H9 (cell line): ENCODE data around the gene TMEM132C. TPM values are rescaled to one million over a fixed set of nuclear protein-coding genes. Genes with fewer than 3 reads are reported as not detected.

Experiments
- DNase-seq: peaks from one replicate; pipeline ENCODE4 v3.0.0-alpha.2; 2017
- H2AFZ ChIP-seq: one replicate; pipeline ENCODE4 v1.6.1; 2013; ENCODE audit warnings: mild to moderate bottlenecking, low read length, control low read depth, moderate library complexity
- H2AK5ac ChIP-seq: 2 replicates; pipeline ENCODE4 v1.6.1; 2013; ENCODE audit warnings: low read length, control low read depth, mixed read lengths; ENCODE audit not compliant: insufficient read length
- H2BK120ac ChIP-seq: one replicate; pipeline ENCODE4 v1.6.1; 2013; ENCODE audit warnings: low read depth, mild to moderate bottlenecking, low read length, control low read depth, inconsistent platforms; ENCODE audit not compliant: poor library complexity, severe bottlenecking
- H2BK12ac ChIP-seq: 2 replicates; pipeline ENCODE4 v1.6.1; 2013; ENCODE audit warnings: low read length, control low read depth, mixed read lengths, low read depth; ENCODE audit not compliant: insufficient read length
- H2BK15ac ChIP-seq: 2 replicates; pipeline ENCODE4 v1.6.1; 2013; ENCODE audit warnings: low read depth, low read length, control low read depth
- H2BK20ac ChIP-seq: one replicate; pipeline ENCODE4 v1.6.1; 2013; ENCODE audit warnings: low read depth, mild to moderate bottlenecking, low read length, control low read depth, inconsistent platforms; ENCODE audit not compliant: poor library complexity, severe bottlenecking
- H2BK5ac ChIP-seq: 2 replicates; pipeline ENCODE4 v1.6.1; 2013; ENCODE audit warnings: low read length, control low read depth, mixed read lengths; ENCODE audit not compliant: insufficient read length
- H3K14ac ChIP-seq: 2 replicates; pipeline ENCODE4 v1.6.1; 2013; ENCODE audit warnings: low read length, control low read depth; ENCODE audit not compliant: insufficient read depth
- H3K18ac ChIP-seq: 2 replicates; pipeline ENCODE4 v1.6.1; 2013; ENCODE audit warnings: low read depth, mild to moderate bottlenecking, mixed read lengths, low read length, control low read depth; ENCODE audit not compliant: insufficient read length
- H3K23ac ChIP-seq: 2 replicates; pipeline ENCODE4 v1.6.1; 2013; ENCODE audit warnings: low read length, control low read depth, mixed read lengths, low read depth; ENCODE audit not compliant: insufficient read length
- H3K23me2 ChIP-seq: 2 replicates; pipeline ENCODE4 v1.6.1; 2013; ENCODE audit warnings: low read depth, mild to moderate bottlenecking, mixed read lengths, low read length, control low read depth; ENCODE audit not compliant: insufficient read length, poor library complexity, severe bottlenecking
- H3K27ac ChIP-seq: 2 replicates; pipeline ENCODE4 v1.5.1; 2013; ENCODE audit warnings: low read length, control low read depth, mixed read lengths, low read depth; ENCODE audit not compliant: insufficient read length
- H3K27me3 ChIP-seq: 2 replicates; pipeline ENCODE4 v1.6.1; 2013; ENCODE audit warnings: low read length, control low read depth, inconsistent platforms; ENCODE audit not compliant: insufficient read depth
- H3K4ac ChIP-seq: 2 replicates; pipeline ENCODE4 v1.6.1; 2013; ENCODE audit warnings: low read depth, mild to moderate bottlenecking, control low read depth, inconsistent platforms, low read length, moderate library complexity
- H3K4me1 ChIP-seq: 2 replicates; pipeline ENCODE4 v1.6.1; 2013; ENCODE audit warnings: low read length, control low read depth, inconsistent platforms; ENCODE audit not compliant: insufficient read depth
- H3K4me2 ChIP-seq: 2 replicates; pipeline ENCODE4 v1.6.1; 2013; ENCODE audit warnings: low read length, control low read depth, mixed read lengths; ENCODE audit not compliant: insufficient read length, insufficient read depth
- H3K56ac ChIP-seq: 2 replicates; pipeline ENCODE4 v1.6.1; 2013; ENCODE audit warnings: low read depth, mild to moderate bottlenecking, mixed read lengths, low read length, control low read depth; ENCODE audit not compliant: insufficient read length
- H3K79me1 ChIP-seq: 2 replicates; pipeline ENCODE4 v1.6.1; 2013; ENCODE audit warnings: low read depth, mild to moderate bottlenecking, moderate library complexity, low read length, control low read depth, inconsistent platforms; ENCODE audit not compliant: insufficient read depth, poor library complexity, severe bottlenecking
- H3K79me2 ChIP-seq: 2 replicates; pipeline ENCODE4 v1.6.1; 2013; ENCODE audit warnings: low read length, control low read depth, inconsistent platforms; ENCODE audit not compliant: insufficient read depth
- H3K9ac ChIP-seq: 2 replicates; pipeline ENCODE4 v1.6.1; 2013; ENCODE audit warnings: low read length, control low read depth, mixed read lengths; ENCODE audit not compliant: insufficient read length; ENCODE audit errors: extremely low read depth
- H3K9me3 ChIP-seq: one replicate; pipeline ENCODE4 v1.6.1; 2013; ENCODE audit warnings: low read depth, low read length, inconsistent platforms; ENCODE audit not compliant: control insufficient read depth
- H3T11ph ChIP-seq: one replicate; pipeline ENCODE4 v1.6.1; 2013; ENCODE audit warnings: mild to moderate bottlenecking, low read length, control low read depth, inconsistent platforms
- H4K20me1 ChIP-seq: one replicate; pipeline ENCODE4 v1.6.1; 2013; ENCODE audit not compliant: control insufficient read depth, insufficient read length, insufficient read depth
- H4K5ac ChIP-seq: 2 replicates; pipeline ENCODE4 v1.6.1; 2013; ENCODE audit warnings: low read depth, mild to moderate bottlenecking, mixed read lengths, low read length, control low read depth; ENCODE audit not compliant: insufficient read length
- H4K8ac ChIP-seq: replicated peaks from 2 replicates; pipeline ENCODE4 v1.6.1; 2013; ENCODE audit warnings: low read length, control low read depth, mixed read lengths, low read depth; ENCODE audit not compliant: insufficient read length
- H4K91ac ChIP-seq: 2 replicates; pipeline ENCODE4 v1.6.1; 2013; ENCODE audit warnings: low read depth, mild to moderate bottlenecking, moderate library complexity, mixed read lengths, low read length, control low read depth; ENCODE audit not compliant: insufficient read length
- H3K27ac Mint-ChIP-seq, 3 experiments: 2 replicates in 2 of 3; 3 replicates in 1 of 3; pipeline ENCODE4 v1.8.0; 2020 to 2021; ENCODE audit warnings: mixed read lengths in 3 of 3, mild to moderate bottlenecking in 1 of 3, moderate library complexity in 1 of 3
- H3K27me3 Mint-ChIP-seq: 2 replicates; pipeline ENCODE4 v1.8.0; 2021; ENCODE audit warnings: low read depth, mild to moderate bottlenecking, moderate library complexity, mixed read lengths
- H3K36me3 Mint-ChIP-seq, 3 experiments: 2 replicates in 2 of 3; 3 replicates in 1 of 3; pipeline ENCODE4 v1.8.0; 2020 to 2021; ENCODE audit warnings: low read depth in 3 of 3, mixed read lengths in 3 of 3; ENCODE audit not compliant: insufficient read depth in 1 of 3
- H3K4me1 Mint-ChIP-seq, 2 experiments: 2 replicates each; pipeline ENCODE4 v1.8.0; 2020; ENCODE audit warnings: mixed read lengths in 2 of 2
- H3K4me3 Mint-ChIP-seq, 2 experiments: 2 replicates in 1 of 2; 3 replicates in 1 of 2; pipeline ENCODE4 v1.8.0; 2020 to 2021; ENCODE audit warnings: mild to moderate bottlenecking in 2 of 2, mixed read lengths in 2 of 2, moderate library complexity in 1 of 2
- H3K9me3 Mint-ChIP-seq, 2 experiments: 2 replicates in 1 of 2; 3 replicates in 1 of 2; pipeline ENCODE4 v1.8.0; 2020; ENCODE audit warnings: mild to moderate bottlenecking in 2 of 2, mixed read lengths in 2 of 2, moderate library complexity in 1 of 2
- WGBS: extraction: QIAGEN DNeasy Blood & Tissue Kit; methylation state at CpG from one replicate; pipeline ENCODE4 v1.1.7; 2013; ENCODE audit warnings: missing lambda C conversion rate, low lambda C conversion rate, mixed read lengths; ENCODE audit not compliant: insufficient read length; ENCODE audit errors: extremely low coverage; 5-methylcytosine and 5-hydroxymethylcytosine counted together
- total RNA-seq: library from RNA; stranded (reverse); gene quantifications from 2 replicates; pipeline ENCODE4 v1.2.1, GENCODE V29; 2021
- TF ChIP-seq, protein P1 (sequence below): fragments of 200-600 bp; sonication (generic); conservative IDR thresholded peaks from 3 replicates; pipeline ENCODE4 v1.8.0; 2021; ENCODE audit warnings: antibody characterized with exemption, mild to moderate bottlenecking

The TMEM132C gene
- total RNA-seq, 1 experiment from 2014 or later: 0.22 TPM

DNA sequence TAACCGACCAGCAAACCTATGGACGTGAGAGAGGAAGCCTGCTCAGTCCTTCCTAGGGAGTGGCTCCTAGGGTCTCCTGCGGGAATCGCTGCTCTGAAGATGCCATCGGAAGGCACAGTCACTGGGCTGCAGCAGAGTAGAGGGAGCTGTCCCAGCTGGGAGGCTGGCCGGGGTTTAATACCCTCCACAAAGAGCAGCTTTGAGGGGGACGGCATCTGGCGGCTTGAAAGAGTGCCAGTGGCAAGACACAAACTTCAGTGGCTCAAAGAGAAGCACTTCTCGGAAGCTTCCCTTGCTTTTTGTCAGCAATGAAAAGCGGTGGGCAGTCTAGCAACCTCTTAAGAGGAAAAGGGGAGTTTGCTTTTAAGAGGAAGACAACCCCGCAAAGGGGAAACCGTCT, 114.6 kb downstream of the TMEM132C start:
- Mint-ChIP-seq H3K27ac (no peak overlapping the region), H3K4me1 (peaks cover 19 to 28% of the 10 kb centered on the region in 2 experiments), H3K27me3 (peaks cover 97% of the 10 kb centered on the region), H3K9me3 (peaks cover 2 to 11% of the 10 kb centered on the region in 2 experiments; a peak in 3 of 5 replicates), H3K4me3 (peak overlapping the region in 1 of 2 experiments; percentile 72; a peak in 3 of 5 replicates), H3K36me3 (peaks cover 0 to 4% (median 0%) of the 10 kb centered on the region in 3 experiments; a peak in 1 of 7 replicates)
- Histone ChIP-seq H3K9ac (no peak overlapping the region), H3K18ac (no peak overlapping the region), H3K4ac (no peak overlapping the region), H3K27me3 (no peaks in the 10 kb centered on the region), H4K5ac (no peak overlapping the region), H3K27ac (no peak overlapping the region), H3T11ph (no peak overlapping the region), H2BK120ac (no peak overlapping the region), H4K91ac (no peak overlapping the region), H3K14ac (no peak overlapping the region), H2BK15ac (no peak overlapping the region), H2BK5ac (no peak overlapping the region), H3K56ac (no peak overlapping the region), H3K9me3 (no peaks in the 10 kb centered on the region), H4K20me1 (no peaks in the 10 kb centered on the region), H2AFZ (no peak overlapping the region), H3K23me2 (no peaks in the 10 kb centered on the region), H3K4me1 (no peaks in the 10 kb centered on the region), H2BK20ac (no peak overlapping the region), H3K4me2 (no peak overlapping the region), H2AK5ac (no peak overlapping the region), H2BK12ac (no peak overlapping the region), H4K8ac (no peak overlapping the region), H3K23ac (no peak overlapping the region), H3K79me2 (no peaks in the 10 kb centered on the region), H3K79me1 (no peaks in the 10 kb centered on the region)
- peak; percentile 57 for DNase-seq
- TF ChIP-seq, protein P1, sequence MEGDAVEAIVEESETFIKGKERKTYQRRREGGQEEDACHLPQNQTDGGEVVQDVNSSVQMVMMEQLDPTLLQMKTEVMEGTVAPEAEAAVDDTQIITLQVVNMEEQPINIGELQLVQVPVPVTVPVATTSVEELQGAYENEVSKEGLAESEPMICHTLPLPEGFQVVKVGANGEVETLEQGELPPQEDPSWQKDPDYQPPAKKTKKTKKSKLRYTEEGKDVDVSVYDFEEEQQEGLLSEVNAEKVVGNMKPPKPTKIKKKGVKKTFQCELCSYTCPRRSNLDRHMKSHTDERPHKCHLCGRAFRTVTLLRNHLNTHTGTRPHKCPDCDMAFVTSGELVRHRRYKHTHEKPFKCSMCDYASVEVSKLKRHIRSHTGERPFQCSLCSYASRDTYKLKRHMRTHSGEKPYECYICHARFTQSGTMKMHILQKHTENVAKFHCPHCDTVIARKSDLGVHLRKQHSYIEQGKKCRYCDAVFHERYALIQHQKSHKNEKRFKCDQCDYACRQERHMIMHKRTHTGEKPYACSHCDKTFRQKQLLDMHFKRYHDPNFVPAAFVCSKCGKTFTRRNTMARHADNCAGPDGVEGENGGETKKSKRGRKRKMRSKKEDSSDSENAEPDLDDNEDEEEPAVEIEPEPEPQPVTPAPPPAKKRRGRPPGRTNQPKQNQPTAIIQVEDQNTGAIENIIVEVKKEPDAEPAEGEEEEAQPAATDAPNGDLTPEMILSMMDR: no peak
- WGBS: no CpG with 5 or more reads among the region's 12 CpGs
